HAP-1 (cell line): ENCODE measurements around the gene TUB.

Experiments
- DNase-seq, 2 experiments: peaks; one replicate each; pipeline ENCODE4 v3.0.0-alpha.2; 2016 to 2020; ENCODE audit warnings: low spot score in 2 of 2
- H3K27me3 ChIP-seq: fragments of 250-450 bp; sonication (Bioruptor Pico); 2 replicates; pipeline ENCODE4 v1.5.1; 2020; ENCODE audit warnings: low read depth, mild to moderate bottlenecking, moderate library complexity
- H3K36me3 ChIP-seq: fragments of 250-450 bp; sonication (Bioruptor Pico); replicated peaks from 2 replicates; pipeline ENCODE4 v1.5.1; 2020; ENCODE audit warnings: mild to moderate bottlenecking
- H3K4me1 ChIP-seq: fragments of 250-450 bp; sonication (Bioruptor Pico); 2 replicates; pipeline ENCODE4 v1.5.1; 2020; ENCODE audit warnings: mild to moderate bottlenecking
- H3K4me3 ChIP-seq: fragments of 250-450 bp; sonication (Bioruptor Pico); 2 replicates; pipeline ENCODE4 v1.5.1; 2020; ENCODE audit warnings: mild to moderate bottlenecking, moderate library complexity
- H3K9me3 ChIP-seq: fragments of 250-450 bp; sonication (Bioruptor Pico); 2 replicates; pipeline ENCODE4 v1.5.1; 2020; ENCODE audit warnings: mild to moderate bottlenecking, moderate library complexity
- in situ Hi-C: fragments of 300-500 bp; cut with MboI; formaldehyde crosslinking; loops from 3 replicates; pipeline ENCODE4 v1.14.3; 2020; ENCODE audit warnings: low sequenced_read_pairs, inconsistent platforms, mixed read lengths

Gene TUB

DNA sequence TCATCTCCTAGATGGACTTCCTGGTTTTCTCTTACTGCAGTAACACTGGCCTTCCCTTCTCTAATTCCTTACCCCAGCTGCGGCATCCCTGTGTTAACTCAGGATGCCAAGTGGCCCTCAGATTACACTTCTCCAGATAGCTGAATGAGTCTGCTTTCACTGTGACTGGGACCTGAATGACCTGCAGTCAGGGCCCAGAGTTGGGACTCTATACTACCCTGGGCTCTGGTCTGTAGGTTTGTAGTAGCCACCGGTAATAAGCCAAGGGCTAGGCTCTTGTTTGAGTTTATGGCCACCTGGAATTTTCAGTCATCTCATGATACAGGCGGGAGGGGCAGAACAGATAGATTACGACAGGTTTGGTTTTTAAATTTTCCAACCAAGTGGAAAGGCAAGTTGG is 24.1 kb downstream of the TUB start:
- in situ Hi-C loops: no loop called here
- peaks cover 46% of the 10 kb centered on the region for H3K36me3 ChIP-seq

DNA sequence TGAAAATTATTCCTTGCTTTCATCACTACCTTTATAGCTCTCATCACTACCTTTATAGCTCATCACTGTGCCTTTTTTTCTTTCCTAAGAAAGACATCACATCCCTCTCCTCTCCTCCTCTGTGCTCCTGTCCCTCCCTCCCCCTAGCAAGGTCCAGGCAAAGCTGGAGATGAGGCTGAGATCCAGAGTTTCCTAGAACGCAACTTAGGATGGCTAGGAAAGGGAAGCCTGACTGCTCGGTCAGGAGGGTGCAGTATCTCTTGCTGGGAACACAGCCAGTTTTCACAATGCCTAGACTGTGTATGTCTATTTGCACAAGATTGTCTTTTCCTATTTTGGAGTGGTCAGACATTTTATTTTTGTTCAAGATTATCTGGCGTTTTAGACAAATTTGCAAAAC is 24.7 kb downstream of the TUB start:
- peaks cover 41% of the 10 kb centered on the region for H3K36me3 ChIP-seq
- H3K27me3 ChIP-seq: no peaks in the 10 kb centered on the region
- H3K4me3 ChIP-seq: no peak overlapping the region
- H3K4me1 ChIP-seq: no peaks in the 10 kb centered on the region
- no peaks in the 10 kb centered on the region for H3K9me3 ChIP-seq
- DNase-seq: no peak
- in situ Hi-C loops: no loop called here

More for the DNA sequence above, 24.1 kb downstream of the TUB start:
- Histone ChIP-seq H3K27me3 (no peaks in the 10 kb centered on the region), H3K9me3 (no peaks in the 10 kb centered on the region), H3K4me1 (no peaks in the 10 kb centered on the region), H3K4me3 (no peak overlapping the region)
- DNase-seq: no peak

DNA sequence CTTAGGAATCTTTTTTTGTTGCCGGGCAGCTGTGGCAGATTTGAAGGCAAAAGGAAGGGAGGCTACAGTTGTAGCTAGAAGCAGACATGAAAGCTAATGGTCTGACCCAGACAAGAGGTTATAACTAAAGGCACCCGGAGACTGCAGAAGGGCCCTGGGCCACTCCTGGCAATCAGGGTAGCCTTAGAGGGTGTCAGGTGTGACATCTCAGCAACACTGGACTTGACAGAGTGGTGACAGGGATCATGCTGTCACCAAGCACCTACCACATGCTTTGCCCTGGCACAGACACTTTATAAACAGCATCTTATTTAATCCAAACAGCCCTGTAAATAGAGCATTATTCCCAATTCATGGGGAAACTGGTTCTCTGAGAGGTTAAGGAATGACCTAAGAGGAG is 25.7 kb downstream of the TUB start:
- peaks cover 33% of the 10 kb centered on the region for H3K36me3 ChIP-seq
- no peaks in the 10 kb centered on the region for H3K9me3 ChIP-seq
- no peak overlapping the region for H3K4me3 ChIP-seq
- H3K27me3 ChIP-seq: no peaks in the 10 kb centered on the region
- no peaks in the 10 kb centered on the region for H3K4me1 ChIP-seq
- no peak for DNase-seq
- in situ Hi-C loops: no loop called here

DNA sequence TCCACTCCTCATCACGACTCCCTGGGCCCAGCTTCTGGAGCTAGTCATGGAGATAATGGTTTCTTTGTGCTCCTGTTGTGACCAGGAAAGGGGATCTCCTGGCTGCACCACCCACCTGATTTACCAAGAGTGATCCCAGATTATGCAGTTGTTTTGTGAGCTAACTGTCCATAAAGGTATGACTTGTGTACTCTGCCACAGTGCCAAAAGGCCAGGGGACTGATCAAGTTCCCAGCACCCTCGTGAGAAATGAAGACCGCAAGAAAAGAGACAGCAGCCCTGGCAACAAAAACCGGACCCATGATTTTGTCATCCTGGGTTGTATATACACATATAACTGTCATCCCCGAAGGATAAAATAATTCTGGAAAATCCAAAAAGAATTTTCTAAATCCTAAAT is 26.6 kb downstream of the TUB start:
- in situ Hi-C loops: no loop called here
- H3K36me3 ChIP-seq: peaks cover 23% of the 10 kb centered on the region
- no peak overlapping the region for H3K4me3 ChIP-seq
- no peak for DNase-seq
- no peaks in the 10 kb centered on the region for H3K4me1 ChIP-seq
- no peaks in the 10 kb centered on the region for H3K9me3 ChIP-seq
- H3K27me3 ChIP-seq: no peaks in the 10 kb centered on the region

DNA sequence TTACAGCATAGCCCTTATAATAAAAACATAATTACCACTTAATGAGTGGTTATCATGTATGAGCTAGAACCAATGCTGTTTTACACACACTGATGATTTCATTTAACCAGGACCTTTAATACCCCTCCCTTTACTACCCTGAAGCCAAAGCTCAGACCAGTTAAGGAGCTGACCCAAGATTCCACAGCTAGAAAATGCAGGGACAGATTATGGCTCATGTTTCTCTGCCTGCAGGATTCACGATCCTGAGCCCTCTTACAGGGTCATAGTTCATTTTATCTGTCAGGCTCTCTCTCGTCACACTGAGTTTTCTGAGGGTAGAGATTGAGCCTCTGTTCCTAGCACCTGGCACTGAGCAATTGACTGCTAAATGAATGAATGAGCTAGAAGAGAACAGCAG is 27.4 kb downstream of the TUB start:
- in situ Hi-C loops: no loop called here
- no peaks in the 10 kb centered on the region for H3K4me1 ChIP-seq
- H3K36me3 ChIP-seq: peaks cover 15% of the 10 kb centered on the region
- no peaks in the 10 kb centered on the region for H3K27me3 ChIP-seq
- H3K4me3 ChIP-seq: no peak overlapping the region
- no peak for DNase-seq
- H3K9me3 ChIP-seq: no peaks in the 10 kb centered on the region

DNA sequence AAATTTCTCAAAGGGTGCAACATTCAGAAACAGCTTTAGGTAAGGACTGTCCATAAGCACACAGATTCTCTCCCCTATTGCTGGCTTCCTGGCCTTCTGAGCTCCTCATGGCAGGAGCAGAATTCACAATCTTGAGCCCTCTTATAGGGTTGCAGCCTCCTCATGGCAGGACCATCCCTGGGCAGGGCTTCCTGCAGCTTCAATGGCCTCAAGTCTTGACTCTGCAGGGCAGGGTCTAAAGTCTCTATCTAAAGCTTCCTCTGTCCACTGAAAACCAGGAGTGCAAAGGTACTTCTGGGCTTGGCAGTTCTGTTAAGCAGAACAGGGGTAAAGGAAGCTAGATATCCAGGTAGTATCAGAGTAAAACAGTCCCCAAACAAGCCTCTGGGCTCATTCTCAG is 28.7 kb downstream of the TUB start:
- no peaks in the 10 kb centered on the region for H3K9me3 ChIP-seq
- no peaks in the 10 kb centered on the region for H3K4me1 ChIP-seq
- no peak for DNase-seq
- in situ Hi-C loops: no loop called here
- H3K27me3 ChIP-seq: no peaks in the 10 kb centered on the region
- H3K4me3 ChIP-seq: no peak overlapping the region
- peaks cover 8% of the 10 kb centered on the region for H3K36me3 ChIP-seq

DNA sequence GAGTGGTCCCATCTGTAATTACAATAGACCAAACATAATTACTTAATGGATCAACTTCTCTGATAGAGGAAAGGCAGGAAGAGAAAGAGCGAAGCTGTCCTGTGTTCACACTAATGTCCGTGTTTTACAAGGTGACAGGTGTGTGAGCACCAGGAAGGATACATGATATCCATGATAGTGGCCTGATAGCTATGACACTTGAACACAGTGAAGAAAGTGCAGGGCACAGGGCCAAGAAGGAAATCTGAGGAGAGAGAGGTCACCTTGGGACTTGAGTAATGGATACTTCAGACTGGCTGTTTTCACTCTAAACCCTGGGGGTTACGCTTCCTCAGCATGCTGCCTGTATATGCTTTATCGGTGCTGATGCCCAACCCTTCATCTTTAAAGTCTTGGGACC is 29.4 kb downstream of the TUB start:
- Histone ChIP-seq H3K4me1 (no peaks in the 10 kb centered on the region), H3K36me3 (peaks cover under 1% of the 10 kb centered on the region), H3K4me3 (no peak overlapping the region), H3K9me3 (no peaks in the 10 kb centered on the region), H3K27me3 (no peaks in the 10 kb centered on the region)
- DNase-seq: no peak
- in situ Hi-C loops: no loop called here

DNA sequence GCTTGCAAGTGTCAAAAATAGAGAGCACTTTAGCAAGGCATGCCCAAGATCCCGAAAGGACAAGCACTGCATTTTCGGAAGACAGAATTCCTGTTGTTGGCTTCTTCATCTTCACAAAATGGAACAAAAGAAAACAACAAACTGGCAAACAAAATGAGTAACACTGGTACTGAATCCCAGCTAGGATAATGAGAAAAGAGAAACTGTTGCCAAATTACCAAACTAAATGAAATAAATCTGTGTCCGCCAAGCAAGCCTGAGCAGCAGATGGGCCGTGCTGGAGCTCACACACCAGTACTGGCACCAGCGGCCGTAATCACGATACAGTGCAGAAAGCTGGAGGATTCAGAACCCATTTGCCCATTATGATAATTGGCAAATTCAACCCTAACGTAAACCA is 30.6 kb downstream of the TUB start:
- Histone ChIP-seq H3K36me3 (no peaks in the 10 kb centered on the region; the same call in 1 of the 2 replicates), H3K4me3 (no peak overlapping the region), H3K9me3 (no peaks in the 10 kb centered on the region), H3K27me3 (no peaks in the 10 kb centered on the region), H3K4me1 (no peaks in the 10 kb centered on the region)
- DNase-seq: no peak
- in situ Hi-C loops: no loop called here

DNA sequence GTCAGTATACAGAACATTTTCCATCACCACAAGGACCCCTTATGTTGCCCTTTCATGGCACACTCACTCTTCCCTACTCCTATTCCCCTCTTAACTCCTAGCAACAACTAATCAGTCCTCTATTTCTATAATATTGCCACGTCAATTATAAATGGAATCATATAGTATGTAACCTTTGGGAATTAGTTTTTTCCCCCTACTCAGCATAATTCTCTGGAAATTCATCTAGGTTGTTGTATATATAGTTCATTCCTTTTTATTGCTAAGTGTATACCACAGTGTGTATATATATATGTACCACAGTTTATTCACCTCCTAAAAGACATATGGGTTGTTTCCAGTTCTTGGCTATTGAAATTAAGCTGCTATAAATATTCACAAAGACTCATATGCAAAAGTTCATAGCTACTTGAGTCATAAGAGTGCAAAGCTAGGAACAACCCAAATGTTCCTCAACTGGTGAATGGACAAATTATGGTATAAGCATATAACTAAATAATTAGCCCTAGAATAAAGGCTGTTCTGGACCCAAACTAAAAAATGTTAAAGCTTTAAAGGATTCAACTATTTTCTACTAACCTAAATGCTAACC is 41.3 kb downstream of the TUB start:
- H3K36me3 ChIP-seq: no peaks in the 10 kb centered on the region
- H3K9me3 ChIP-seq: no peaks in the 10 kb centered on the region
- H3K4me3 ChIP-seq: no peak overlapping the region
- no peaks in the 10 kb centered on the region for H3K4me1 ChIP-seq
- peaks cover 8% of the 10 kb centered on the region for H3K27me3 ChIP-seq
- in situ Hi-C loops: no loop called here
- no peak for DNase-seq

DNA sequence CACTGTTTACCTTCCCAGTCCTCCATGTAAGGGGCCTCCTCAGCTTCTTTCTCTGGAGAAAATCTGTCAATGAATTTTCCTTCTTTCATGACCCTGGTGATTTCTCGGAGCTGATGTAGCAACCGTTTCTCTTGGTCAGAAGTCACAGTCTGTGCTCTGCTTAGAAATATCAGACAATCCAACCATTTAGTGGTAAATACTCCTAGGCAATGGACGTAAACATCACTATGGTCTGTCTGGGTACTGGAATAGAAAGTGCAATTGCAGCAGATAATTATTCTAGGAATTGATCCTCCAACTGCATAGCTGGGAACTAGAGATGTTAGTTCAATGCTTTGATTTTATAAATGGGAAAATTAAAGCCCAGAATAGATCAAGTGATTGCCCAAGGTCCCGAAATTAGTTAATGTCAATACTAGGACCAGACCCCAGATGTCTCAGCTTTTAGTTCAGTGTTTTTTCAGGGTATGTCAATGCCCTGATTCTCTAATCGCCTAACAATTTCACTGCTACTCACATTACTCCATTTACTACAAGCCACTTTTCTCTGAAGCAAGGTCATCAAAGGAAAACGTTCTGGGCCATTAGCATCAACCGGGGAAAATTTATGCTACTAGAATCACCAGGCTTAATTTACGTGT is 45.8 kb downstream of the TUB start:
- Histone ChIP-seq H3K9me3 (no peaks in the 10 kb centered on the region), H3K4me1 (no peaks in the 10 kb centered on the region), H3K4me3 (no peak overlapping the region), H3K27me3 (peaks cover 8% of the 10 kb centered on the region), H3K36me3 (no peaks in the 10 kb centered on the region)
- DNase-seq: no peak
- in situ Hi-C loops: no loop called here

DNA sequence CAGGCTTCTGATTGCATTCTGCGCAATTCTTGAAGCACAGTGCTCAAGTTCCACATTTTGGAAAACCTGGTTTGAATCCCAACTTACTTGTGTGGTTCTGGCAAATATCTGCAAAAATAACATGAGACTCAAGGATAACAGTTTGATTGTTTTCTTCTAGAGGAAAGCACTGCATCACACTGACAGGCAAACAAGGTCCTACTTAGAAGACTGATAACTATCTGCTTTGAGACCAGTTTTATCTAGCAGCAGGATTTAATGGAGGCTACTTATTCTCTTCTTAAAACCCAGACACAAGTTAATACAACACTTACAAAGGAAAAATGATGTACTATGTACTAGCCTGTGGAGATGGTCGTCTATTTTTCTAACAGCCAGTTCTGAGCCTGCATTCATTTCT is 46.4 kb downstream of the TUB start:
- Histone ChIP-seq H3K27me3 (peaks cover 5% of the 10 kb centered on the region; the same call in 1 of the 2 replicates), H3K9me3 (no peaks in the 10 kb centered on the region), H3K36me3 (no peaks in the 10 kb centered on the region), H3K4me1 (no peaks in the 10 kb centered on the region), H3K4me3 (no peak overlapping the region)
- DNase-seq: no peak
- in situ Hi-C loops: no loop called here

DNA sequence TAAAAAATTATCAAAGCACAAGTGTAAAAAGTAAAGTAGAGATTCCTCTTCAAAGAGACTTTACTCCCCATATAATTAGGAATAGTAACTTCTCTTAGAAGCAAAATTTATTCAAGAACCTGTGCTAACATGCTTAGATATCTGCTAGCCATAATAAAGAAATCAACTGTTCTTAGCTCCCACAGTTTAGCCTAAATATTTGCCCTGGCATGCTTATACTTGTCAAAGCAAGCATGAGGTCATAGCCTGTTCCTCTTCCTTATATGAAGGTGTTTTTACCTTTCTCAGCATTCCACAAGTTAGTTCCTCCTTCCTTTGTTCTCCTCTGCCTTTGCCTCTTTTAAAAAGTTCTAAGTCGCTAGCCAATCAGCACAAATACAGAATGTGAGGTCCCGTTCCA is 57.5 kb downstream of the TUB start:
- no peak overlapping the region for H3K4me3 ChIP-seq
- no peaks in the 10 kb centered on the region for H3K4me1 ChIP-seq
- H3K27me3 ChIP-seq: no peaks in the 10 kb centered on the region
- in situ Hi-C loops: no loop called here
- no peaks in the 10 kb centered on the region for H3K36me3 ChIP-seq
- no peaks in the 10 kb centered on the region for H3K9me3 ChIP-seq
- DNase-seq: no peak

DNA sequence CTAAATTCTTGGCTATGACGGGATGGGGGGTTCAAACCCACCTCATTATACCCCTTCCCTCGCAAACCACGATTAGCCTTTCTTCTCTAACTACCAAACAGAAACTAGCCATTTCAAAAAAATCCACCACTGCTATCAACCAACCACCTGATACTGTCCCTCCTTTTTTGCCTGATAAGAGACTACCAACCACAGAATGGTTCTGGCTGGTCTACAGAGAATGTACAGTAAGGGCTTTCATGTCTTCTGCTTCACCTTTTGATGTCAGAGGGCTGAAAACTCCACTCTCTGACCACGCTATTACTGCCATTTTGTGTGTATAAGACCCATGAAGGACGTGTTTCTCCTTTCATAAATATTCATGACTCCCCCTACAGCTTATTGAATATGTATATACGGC is 68.7 kb downstream of the TUB start:
- H3K9me3 ChIP-seq: no peaks in the 10 kb centered on the region
- in situ Hi-C loops: no loop called here
- no peak overlapping the region for H3K4me3 ChIP-seq
- no peaks in the 10 kb centered on the region for H3K36me3 ChIP-seq
- H3K27me3 ChIP-seq: peaks cover 11% of the 10 kb centered on the region; the same call in 1 of the 2 replicates
- no peak for DNase-seq
- no peaks in the 10 kb centered on the region for H3K4me1 ChIP-seq
